Subcutaneous adipose tissue (tissue), 4 donors: ENCODE measurements around the gene KIFAP3. TPM values are rescaled to one million over a fixed set of nuclear protein-coding genes. Genes with fewer than 3 reads are reported as not detected.

Experiments used
- CTCF ChIP-seq: fragments of 450-650 bp; IDR thresholded peaks from one replicate; pipeline ENCODE4 v1.5.1; 2016; ENCODE audit warnings: low read depth, mild to moderate bottlenecking, control low read depth, antibody characterized with exemption, moderate library complexity
- total RNA-seq, 4 donors: library from RNA; depleted of rRNA; stranded (reverse); fragments of >200 nt; gene quantifications; one replicate each; pipeline ENCODE4 v1.1.0, GENCODE V29; 2016

KIFAP3 gene
- total RNA-seq, 4 donors from 2014 or later: 23.4 to 35.2 (median 30.4) TPM

- TF ChIP-seq CTCF: no peak
These were observed 61.6 kb downstream of the KIFAP3 start for GRCh38 chr1:170012920-170013319.

GRCh38 chr1:170010443-170010842 is 64.1 kb downstream of the KIFAP3 start:
- no peak for TF ChIP-seq CTCF

- TF ChIP-seq CTCF: no peak
These were observed 64.9 kb downstream of the KIFAP3 start for GRCh38 chr1:170009551-170009950.

- no peak for TF ChIP-seq CTCF
These were observed 73.2 kb downstream of the KIFAP3 start for GRCh38 chr1:170001266-170001665.

- no peak for TF ChIP-seq CTCF
These were observed 74.7 kb downstream of the KIFAP3 start for GRCh38 chr1:169999761-170000160.

- TF ChIP-seq CTCF: no peak
These were observed 75.2 kb downstream of the KIFAP3 start for GRCh38 chr1:169999331-169999741.

GRCh38 chr1:169995993-169996392 is 78.5 kb downstream of the KIFAP3 start:
- TF ChIP-seq CTCF: no peak

GRCh38 chr1:169989246-169989645 is 85.2 kb downstream of the KIFAP3 start:
- no peak for TF ChIP-seq CTCF
